Thymus (tissue), 11 donors: ENCODE measurements around the gene UBE2D3. TPM values are rescaled to one million over a fixed set of nuclear protein-coding genes. Genes with fewer than 3 reads are reported as not detected.

ENCODE experiments used
- DNase-seq, 9 donors: peaks; one replicate each; pipeline ENCODE4 v3.0.0-alpha.2; 2013; ENCODE audit warnings: low spot score in 9 of 9, low read depth in 6 of 9, missing footprints in 1 of 9
- H3K27ac ChIP-seq, 2 donors: one replicate each; pipeline ENCODE4 v1.5.1; 2013; ENCODE audit warnings: control low read depth in 1 of 2, low read depth in 1 of 2, low read length in 1 of 2, mild to moderate bottlenecking in 1 of 2, moderate library complexity in 1 of 2
- H3K27me3 ChIP-seq, 2 donors: one replicate each; pipeline ENCODE4 v1.5.1; 2013; ENCODE audit warnings: low read length in 1 of 2; ENCODE audit not compliant: control insufficient read depth in 2 of 2, insufficient read depth in 1 of 2
- H3K36me3 ChIP-seq, 2 donors: one replicate each; pipeline ENCODE4 v1.5.1; 2013; ENCODE audit warnings: low read length in 1 of 2, mild to moderate bottlenecking in 1 of 2, moderate library complexity in 1 of 2; ENCODE audit not compliant: control insufficient read depth in 2 of 2, insufficient read depth in 2 of 2
- H3K4me1 ChIP-seq, 2 donors: one replicate each; pipeline ENCODE4 v1.5.1; 2013; ENCODE audit warnings: low read length in 2 of 2; ENCODE audit not compliant: control insufficient read depth in 2 of 2, insufficient read depth in 2 of 2
- H3K4me3 ChIP-seq, 2 donors: one replicate each; pipeline ENCODE4 v1.5.1; 2013; ENCODE audit warnings: low read length in 2 of 2, control low read depth in 1 of 2, mild to moderate bottlenecking in 1 of 2
- H3K9me3 ChIP-seq, 2 donors: one replicate each; pipeline ENCODE4 v1.5.1; 2013; ENCODE audit warnings: low read length in 1 of 2, mild to moderate bottlenecking in 1 of 2; ENCODE audit not compliant: control insufficient read depth in 2 of 2, insufficient read depth in 1 of 2
- WGBS: extraction: QIAGEN DNeasy Blood & Tissue Kit; methylation state at CpG from one replicate; pipeline ENCODE4 v1.1.7; 2013; 5-methylcytosine and 5-hydroxymethylcytosine counted together
- polyA plus RNA-seq: library from polyadenylated mRNA; stranded (reverse); fragments of 200-250 nt; gene quantifications from one replicate; pipeline ENCODE4 v1.2.3, GENCODE V29; 2013
- total RNA-seq: library from RNA; stranded (reverse); fragments of 120-200 nt; gene quantifications from one replicate; pipeline ENCODE4 v1.2.4, GENCODE V29; 2013
- donor health status: healthy.

UBE2D3 gene
- total and polyA plus RNA-seq, 2 donors, result 318 to 326 TPM

DNA sequence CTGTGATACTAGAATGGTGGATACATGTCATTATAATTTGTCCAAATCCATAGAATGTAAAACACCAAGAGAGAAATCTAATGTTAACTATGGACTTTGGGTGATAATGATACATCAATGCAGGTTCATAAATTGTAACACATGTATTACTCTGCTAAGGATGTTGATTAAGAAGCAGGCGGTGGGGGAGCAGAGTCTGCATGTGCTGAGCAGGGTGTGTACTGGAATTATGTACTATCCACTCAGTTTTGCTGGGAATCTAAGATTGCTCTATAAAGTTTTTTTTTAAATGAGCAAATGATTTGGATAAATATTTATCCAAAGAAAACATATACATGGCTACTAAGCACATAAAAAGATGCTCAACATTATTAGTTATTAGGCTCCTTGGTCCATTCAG is 51.5 kb downstream of the UBE2D3 start:
- peaks cover 0 to 5% of the 10 kb centered on the region in 2 donors for H3K9me3 ChIP-seq
- no peak for DNase-seq
- 97% methylated on average over 1 of the region's 1 CpG for WGBS
- no peaks in the 10 kb centered on the region for H3K27me3 ChIP-seq
- no peaks in the 10 kb centered on the region for H3K4me1 ChIP-seq
- H3K27ac ChIP-seq, result no peak overlapping the region
- no peak overlapping the region for H3K4me3 ChIP-seq
- H3K36me3 ChIP-seq, result no peaks in the 10 kb centered on the region

DNA sequence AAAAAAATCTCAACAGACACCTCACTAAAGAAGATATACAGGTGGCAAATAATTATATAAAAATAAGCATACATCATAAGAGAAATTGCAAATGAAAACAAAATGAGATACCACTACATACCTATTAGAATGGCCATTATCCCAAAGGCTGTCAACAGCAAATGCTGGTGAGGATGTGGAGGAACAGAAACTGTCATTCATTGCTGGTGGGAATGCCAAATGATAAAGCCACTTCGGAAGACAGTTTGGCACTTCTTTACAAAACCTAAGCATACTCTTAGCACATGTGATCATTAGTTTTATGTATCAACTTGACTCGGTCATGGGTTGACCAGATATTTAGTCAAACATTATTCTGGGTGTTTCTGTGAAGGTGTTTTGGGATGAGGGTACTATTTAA is 53.1 kb downstream of the UBE2D3 start:
- over 99% methylated on average over 2 of the region's 2 CpGs for WGBS
- no peak for DNase-seq
- no peak overlapping the region for H3K4me3 ChIP-seq
- H3K27me3 ChIP-seq, result no peaks in the 10 kb centered on the region
- H3K4me1 ChIP-seq, result no peaks in the 10 kb centered on the region
- H3K36me3 ChIP-seq, result no peaks in the 10 kb centered on the region
- no peak overlapping the region for H3K27ac ChIP-seq
- peaks cover 0 to 5% of the 10 kb centered on the region in 2 donors for H3K9me3 ChIP-seq

DNA sequence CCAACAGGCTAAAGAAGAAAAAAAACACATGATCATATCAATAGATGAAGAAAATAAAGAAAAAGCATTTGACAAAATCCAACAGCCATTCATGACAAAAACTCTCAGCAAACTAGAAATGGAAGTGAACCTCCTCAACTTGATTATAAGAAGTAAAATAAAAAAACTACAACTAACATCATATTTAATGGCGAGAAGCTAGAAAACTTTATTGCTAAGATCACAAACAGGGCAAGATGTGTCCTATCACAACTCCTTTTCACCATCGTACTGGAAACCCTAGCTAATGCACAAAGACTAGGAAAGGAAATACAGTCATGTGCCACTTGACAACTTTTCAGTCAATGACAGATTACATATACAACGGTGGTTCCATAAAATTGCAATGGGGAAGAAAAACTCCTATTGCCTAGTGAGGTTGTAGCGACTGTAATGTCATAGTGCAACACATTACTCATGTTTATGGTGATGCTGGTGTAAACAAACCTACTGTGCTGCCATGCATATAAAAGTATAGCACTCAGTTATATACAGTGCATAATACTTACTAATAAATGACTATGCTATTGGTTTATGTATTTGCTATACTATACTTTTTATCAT is 54.5 kb downstream of the UBE2D3 start:
- Histone ChIP-seq H3K4me1 (no peaks in the 10 kb centered on the region), H3K27me3 (no peaks in the 10 kb centered on the region), H3K9me3 (no peaks in the 10 kb centered on the region), H3K36me3 (no peaks in the 10 kb centered on the region), H3K27ac (no peak overlapping the region), H3K4me3 (no peak overlapping the region)
- DNase-seq, result no peak
- 82% methylated on average over 4 of the region's 4 CpGs for WGBS

DNA sequence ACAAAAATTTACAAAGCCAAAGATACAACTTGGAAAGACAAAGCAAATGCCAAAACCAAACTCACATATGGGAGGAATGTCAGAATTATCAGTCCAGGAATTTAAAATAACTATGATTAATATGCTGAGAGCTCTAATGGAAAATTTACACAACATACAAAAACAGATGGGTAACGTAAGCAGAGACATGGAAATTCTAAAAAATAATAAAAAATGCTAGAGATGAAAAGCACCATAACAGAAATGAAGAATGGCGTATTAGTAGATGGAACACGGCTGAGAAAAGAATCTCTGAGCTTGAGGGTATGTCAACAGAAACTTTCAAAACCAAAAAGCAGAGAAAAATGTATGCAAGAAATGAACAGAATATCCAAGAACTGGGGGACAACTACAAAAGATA is 62.5 kb downstream of the UBE2D3 start:
- H3K4me1 ChIP-seq, result peaks cover 4 to 10% of the 10 kb centered on the region in 2 donors
- H3K36me3 ChIP-seq, result no peaks in the 10 kb centered on the region
- H3K27me3 ChIP-seq, result peaks cover 0 to 3% of the 10 kb centered on the region in 2 donors
- no peak overlapping the region for H3K27ac ChIP-seq
- no peak overlapping the region for H3K4me3 ChIP-seq
- H3K9me3 ChIP-seq, result no peaks in the 10 kb centered on the region
- no peak for DNase-seq
- WGBS, result 98% methylated on average over 3 of the region's 3 CpGs

DNA sequence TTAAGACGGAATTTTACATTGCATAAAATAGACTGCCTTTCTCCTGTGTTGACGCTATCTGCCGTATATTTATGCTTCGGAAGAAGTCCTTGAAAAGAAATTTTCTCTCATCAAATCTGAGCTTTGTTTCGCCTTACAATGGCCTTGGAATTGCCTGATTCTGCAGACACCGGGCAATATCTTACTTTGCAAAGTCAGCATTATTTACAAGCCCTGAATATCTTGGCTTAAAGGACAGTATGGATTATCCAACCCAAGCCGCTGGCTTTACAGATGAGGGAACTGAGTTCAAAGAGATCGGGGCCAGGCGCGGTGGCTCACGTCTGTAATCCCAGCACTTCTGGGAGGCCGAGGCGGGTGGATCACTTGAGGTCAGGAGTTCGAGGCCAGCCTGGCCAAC is 65.4 kb downstream of the UBE2D3 start:
- Histone ChIP-seq H3K9me3 (no peaks in the 10 kb centered on the region), H3K4me3 (no peak overlapping the region), H3K36me3 (no peaks in the 10 kb centered on the region), H3K27ac (no peak overlapping the region), H3K27me3 (peaks cover 0 to 3% of the 10 kb centered on the region in 2 donors), H3K4me1 (peaks cover 4 to 11% of the 10 kb centered on the region in 2 donors)
- 95% methylated on average over 14 of the region's 14 CpGs for WGBS
- no peak for DNase-seq

DNA sequence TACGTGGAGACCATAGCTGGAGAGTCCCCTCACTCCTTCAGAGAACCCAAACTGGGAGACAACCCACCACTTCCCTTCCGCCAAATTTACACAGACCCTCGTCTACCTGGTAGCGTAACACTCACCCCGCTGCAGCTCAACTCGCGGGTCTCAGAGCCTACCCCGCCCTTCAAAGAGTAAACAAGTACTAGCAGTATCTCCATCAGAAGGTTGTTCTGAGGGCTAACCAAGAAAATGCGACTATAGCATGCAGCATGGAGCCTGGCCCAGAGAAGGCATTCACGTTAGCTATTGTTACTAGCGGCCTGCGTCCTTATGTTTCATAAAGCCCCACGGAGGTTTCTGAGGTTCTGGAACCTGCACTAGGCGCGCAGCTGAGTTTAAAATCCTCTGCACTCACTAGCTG is 66.1 kb downstream of the UBE2D3 start:
- no peaks in the 10 kb centered on the region for H3K9me3 ChIP-seq
- 5% methylated on average over 15 of the region's 15 CpGs for WGBS
- DNase-seq, result peak in 3 of 9 donors; percentile 6 to 56 (median 27)
- peaks cover 0 to 3% of the 10 kb centered on the region in 2 donors for H3K27me3 ChIP-seq
- no peaks in the 10 kb centered on the region for H3K36me3 ChIP-seq
- H3K4me1 ChIP-seq, result peaks cover 4 to 11% of the 10 kb centered on the region in 2 donors
- peak overlapping the region; percentile 52 to 60 for H3K27ac ChIP-seq
- peak overlapping the region; percentile 49 to 93 for H3K4me3 ChIP-seq

DNA sequence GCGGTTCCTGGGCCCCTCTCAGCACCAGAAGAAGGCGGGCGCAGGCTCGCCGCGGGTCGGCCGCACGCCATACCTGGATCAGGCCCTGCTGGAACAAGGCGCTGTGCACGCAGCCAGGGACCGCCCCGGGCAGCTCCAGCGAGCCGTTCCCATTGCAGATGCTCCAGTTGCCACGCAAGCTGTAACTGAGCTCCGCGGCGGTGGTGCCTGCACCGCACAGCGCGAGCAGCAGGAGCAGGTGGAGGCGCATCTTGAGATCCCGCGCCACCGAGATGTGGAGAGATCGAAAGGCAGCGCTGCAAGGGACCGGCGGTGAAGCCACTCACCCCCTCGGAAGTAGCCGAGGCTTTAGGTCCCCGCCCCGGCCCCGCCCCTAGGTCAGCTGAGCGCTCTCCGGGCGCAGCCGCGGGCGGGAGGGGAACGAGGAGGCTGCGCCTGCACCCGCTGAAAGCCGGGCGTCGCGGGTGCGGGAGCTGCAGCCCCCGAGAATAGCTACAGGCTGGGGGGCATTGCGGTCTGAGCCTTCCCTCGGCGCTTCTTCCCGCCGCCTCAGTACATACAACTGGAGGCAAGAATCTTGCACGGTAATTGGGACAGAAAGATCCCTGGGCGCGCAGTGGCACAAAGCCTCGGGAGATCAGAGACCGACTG is 66.6 kb downstream of the UBE2D3 start, which contains the start of gene MANBA:
TSS of gene MANBA (minus strand) at position 324 of the 651 bp plus-strand sequence. CDS start at position 250, 74 bp downstream.
- Histone ChIP-seq H3K4me3 (peak within 1 kb of the TSS; percentile 49 to 93), H3K27me3 (peaks cover 0 to 3% of the 10 kb centered on the region in 2 donors), H3K4me1 (peaks cover 4 to 11% of the 10 kb centered on the region in 2 donors), H3K9me3 (no peaks in the 10 kb centered on the region), H3K27ac (peak within 1 kb of the TSS; percentile 52 to 84), H3K36me3 (no peaks in the 10 kb centered on the region)
- peak; percentile 49 to 92 (median 81) for DNase-seq
- under 1% methylated on average over 60 of the region's 60 CpGs for WGBS

DNA sequence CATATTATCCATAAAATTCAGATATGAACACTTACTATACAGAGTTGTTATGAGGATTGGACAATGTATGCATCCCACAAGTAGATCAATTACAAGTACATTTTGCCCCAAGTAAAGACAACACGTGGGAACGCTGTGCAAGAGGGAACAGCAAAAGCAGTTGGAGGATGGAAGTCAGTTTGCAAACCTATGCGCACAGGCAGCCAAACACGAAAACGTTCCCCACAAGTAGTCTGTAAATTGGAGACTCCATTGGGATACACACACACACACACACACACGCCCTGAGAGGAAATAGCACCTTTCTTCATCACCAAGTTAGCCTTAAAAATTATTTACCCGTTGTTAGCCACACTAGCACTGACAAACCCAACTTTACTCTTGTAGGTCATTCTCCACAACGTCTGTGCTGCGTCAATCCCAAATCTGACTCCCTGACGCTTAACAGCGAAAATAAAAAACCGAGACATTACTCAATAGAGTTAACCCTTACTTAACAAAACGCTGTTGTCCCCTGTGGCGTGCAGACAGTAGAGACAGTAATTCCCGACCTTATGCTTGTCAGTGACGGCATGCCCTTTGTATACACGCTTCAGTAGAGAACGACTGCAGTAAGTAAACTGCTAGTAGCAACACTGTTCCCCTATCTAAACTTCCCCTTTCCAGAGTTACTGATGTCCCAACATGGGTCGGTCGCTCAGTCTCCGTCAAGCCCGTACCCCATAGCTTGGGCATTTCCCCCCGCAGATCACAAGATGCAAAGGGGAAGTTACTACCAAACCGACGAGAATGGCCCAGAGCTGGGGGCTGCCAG is 67.3 kb downstream of the UBE2D3 start:
- peaks cover 4 to 11% of the 10 kb centered on the region in 2 donors for H3K4me1 ChIP-seq
- WGBS, result 2% methylated on average over 25 of the region's 25 CpGs
- H3K9me3 ChIP-seq, result no peaks in the 10 kb centered on the region
- DNase-seq, result peak in 7 of 9 donors; percentile 25 to 76 (median 43)
- H3K36me3 ChIP-seq, result no peaks in the 10 kb centered on the region
- peak overlapping the region; percentile 52 to 84 for H3K27ac ChIP-seq
- H3K27me3 ChIP-seq, result peaks cover 0 to 3% of the 10 kb centered on the region in 2 donors
- H3K4me3 ChIP-seq, result peak overlapping the region; percentile 49 to 93
